ENCODE results near the gene DGKA. TPM values are rescaled to one million over a fixed set of nuclear protein-coding genes. Genes with fewer than 3 reads are reported as not detected.

DGKA gene
- polyA plus RNA-seq, 1 experiment = 56.2 TPM

- DNase-seq (ENCODE audit: low read depth) = peak; percentile 72
- Histone ChIP-seq H3K27me3 (ENCODE audit: control insufficient read depth, insufficient read depth, low read length) (no peaks in the 10 kb centered on the region), H3K4me3 (ENCODE audit: low read depth, low read length) (peak overlapping the region; percentile 78), H3K36me3 (ENCODE audit: control insufficient read depth, insufficient read depth, low read length) (no peaks in the 10 kb centered on the region)
- CTCF ChIA-PET = interaction anchor here (0.6 to 4.4 kb wide), 26 partner anchors 10 to 197 kb away, joined by 3 to 30 read pairs (median 4); partner anchors contain the start of genes CD63, DNAJC14, MMP19 and ORMDL2
- TF ChIP-seq CTCF (IDR thresholded peaks at IDR 0.05; ENCODE audit: insufficient read depth, low read depth, low read length) = peak; percentile 91
- POLR2A ChIA-PET = no interaction called here
These were observed 4.0 kb upstream of the DGKA start for GRCh38 chr12:55926738-55927587.

GRCh38 chr12:55927588-55928502 is 3.1 kb upstream of the DGKA start, which contains the start of gene PYM1:
Gene PYM1 (minus strand): TSS chr12:55927894. CDS start chr12:55927761, 133 bp downstream.
- Histone ChIP-seq H3K4me3 (ENCODE audit: low read depth, low read length) (peak within 1 kb of the TSS; percentile 78), H3K36me3 (ENCODE audit: control insufficient read depth, insufficient read depth, low read length) (no peaks in the 10 kb centered on the region), H3K27me3 (ENCODE audit: control insufficient read depth, insufficient read depth, low read length) (no peaks in the 10 kb centered on the region)
- POLR2A ChIA-PET = no interaction called here
- no peak for TF ChIP-seq CTCF (IDR thresholded peaks at IDR 0.05; ENCODE audit: insufficient read depth, low read depth, low read length)
- no peak for DNase-seq (ENCODE audit: low read depth)
- CTCF ChIA-PET = interaction anchor here (0.6 to 4.4 kb wide), 17 partner anchors 11 to 198 kb away, joined by 3 to 30 read pairs (median 9); partner anchors contain the start of genes CD63, DNAJC14, MMP19 and ORMDL2

GRCh38 chr12:55929306-55929791 is 1.6 kb upstream of the DGKA start:
- no peaks in the 10 kb centered on the region for H3K27me3 ChIP-seq (ENCODE audit: control insufficient read depth, insufficient read depth, low read length)
- POLR2A ChIA-PET = no interaction called here
- CTCF ChIA-PET = interaction anchor here (1.0 to 8.5 kb wide), 6 partner anchors 10 to 190 kb away, joined by 3 to 86 read pairs (median 12); partner anchors contain the start of genes DNAJC14 and GDF11
- H3K4me3 ChIP-seq (ENCODE audit: low read depth, low read length) = no peak overlapping the region
- H3K36me3 ChIP-seq (ENCODE audit: control insufficient read depth, insufficient read depth, low read length) = no peaks in the 10 kb centered on the region
- no peak for DNase-seq (ENCODE audit: low read depth)
- TF ChIP-seq CTCF (IDR thresholded peaks at IDR 0.05; ENCODE audit: insufficient read depth, low read depth, low read length) = no peak

- POLR2A ChIA-PET = interaction anchor here (0.6 kb wide), 1 partner anchor 113 kb away, joined by 3 read pairs; no protein-coding TSS in a partner anchor
These were observed 386 bp downstream of the DGKA start for GRCh38 chr12:55931317-55931779.

More at GRCh38 chr12:55931317-55931779, 386 bp downstream of the DGKA start:
- H3K4me3 ChIP-seq (ENCODE audit: low read depth, low read length) = peak overlapping the region; percentile 79
- CTCF ChIA-PET = interaction anchor here (0.6 to 8.5 kb wide), 7 partner anchors 8 to 1125 kb away, joined by 3 to 86 read pairs (median 4); partner anchors contain the start of genes DNAJC14 and GDF11
- no peaks in the 10 kb centered on the region for H3K27me3 ChIP-seq (ENCODE audit: control insufficient read depth, insufficient read depth, low read length)
- TF ChIP-seq CTCF (IDR thresholded peaks at IDR 0.05; ENCODE audit: insufficient read depth, low read depth, low read length) = no peak
- DNase-seq (ENCODE audit: low read depth) = no peak
- H3K36me3 ChIP-seq (ENCODE audit: control insufficient read depth, insufficient read depth, low read length) = no peaks in the 10 kb centered on the region

All from BJ (cell line).